Naive thymus-derived CD4-positive, alpha-beta T cell (primary cell): ENCODE measurements around the gene MEGF11. TPM values are rescaled to one million over a fixed set of nuclear protein-coding genes. Genes with fewer than 3 reads are reported as not detected.

Experiments used
- ATAC-seq: fragments of 150-1000 bp; cut with Tn5 transposase; 2 replicates; pipeline ENCODE4 v1.10.0; 2021; ENCODE audit warnings: mild to moderate bottlenecking, moderate library complexity
- CTCF ChIA-PET: fragments of 350-600 bp; sonication (Branson Sonifier 250); formaldehyde crosslinking; loops from one replicate; lab custom pipeline; 2021; ENCODE audit warnings: antibody characterized with exemption; lab: Charles Lee
- POLR2A ChIA-PET: fragments of 350-600 bp; sonication (Branson Sonifier 250); formaldehyde crosslinking; loops from one replicate; lab custom pipeline; 2021; ENCODE audit warnings: antibody characterized with exemption, inconsistent platforms; lab: Charles Lee
- DNase-seq, 9 donors: peaks; one replicate each; pipeline versions ENCODE4 v3.0.0 to v3.0.0-alpha.2; 2020 to 2022; ENCODE audit warnings: mixed read lengths in 1 of 9
- H3K27ac ChIP-seq: one replicate; pipeline ENCODE4 v1.7.0; 2013; ENCODE audit warnings: mild to moderate bottlenecking, low read depth, low read length, moderate library complexity
- H3K27me3 ChIP-seq, 2 donors: one replicate each; pipeline ENCODE4 v1.7.0; 2013; ENCODE audit warnings: low read length in 2 of 2, mild to moderate bottlenecking in 2 of 2, moderate library complexity in 2 of 2; ENCODE audit not compliant: control insufficient read depth in 2 of 2, insufficient read depth in 2 of 2
- H3K36me3 ChIP-seq, 3 experiments: 1 replicate in 2 of 3; 2 replicates in 1 of 3; pipeline ENCODE4 v1.7.0; 2013; ENCODE audit warnings: low read length in 3 of 3, mild to moderate bottlenecking in 3 of 3, moderate library complexity in 1 of 3; ENCODE audit not compliant: insufficient read depth in 3 of 3, control insufficient read depth in 2 of 3
- H3K4me1 ChIP-seq, 2 donors: one replicate each; pipeline ENCODE4 v1.7.0; 2013; ENCODE audit warnings: low read length in 2 of 2, mild to moderate bottlenecking in 2 of 2, moderate library complexity in 1 of 2; ENCODE audit not compliant: control insufficient read depth in 2 of 2, insufficient read depth in 2 of 2
- H3K4me3 ChIP-seq: 2 replicates; pipeline ENCODE4 v1.7.0; 2013; ENCODE audit warnings: mild to moderate bottlenecking, low read length
- H3K9me3 ChIP-seq, 3 experiments: 1 replicate in 2 of 3; 2 replicates in 1 of 3; pipeline ENCODE4 v1.7.0; 2013; ENCODE audit warnings: low read length in 3 of 3; ENCODE audit not compliant: control insufficient read depth in 2 of 3
- H3K27ac Mint-ChIP-seq, 9 donors: one replicate each; pipeline ENCODE4 v1.8.0; 2020 to 2022; ENCODE audit warnings: mixed read lengths in 9 of 9, mild to moderate bottlenecking in 8 of 9, moderate library complexity in 5 of 9, inconsistent platforms in 2 of 9
- H3K27me3 Mint-ChIP-seq, 5 donors: one replicate each; pipeline ENCODE4 v1.8.0; 2021 to 2022; ENCODE audit warnings: mixed read lengths in 5 of 5, mild to moderate bottlenecking in 1 of 5
- H3K36me3 Mint-ChIP-seq, 5 donors: one replicate each; pipeline ENCODE4 v1.8.0; 2020 to 2022; ENCODE audit warnings: mixed read lengths in 5 of 5, mild to moderate bottlenecking in 3 of 5, inconsistent platforms in 1 of 5
- H3K4me1 Mint-ChIP-seq, 7 donors: one replicate each; pipeline ENCODE4 v1.8.0; 2020 to 2022; ENCODE audit warnings: mixed read lengths in 7 of 7, mild to moderate bottlenecking in 3 of 7, inconsistent platforms in 1 of 7
- H3K4me3 Mint-ChIP-seq, 10 donors: one replicate each; pipeline ENCODE4 v1.8.0; 2020 to 2022; ENCODE audit warnings: mild to moderate bottlenecking in 10 of 10, mixed read lengths in 10 of 10, moderate library complexity in 6 of 10, inconsistent platforms in 2 of 10
- H3K9me3 Mint-ChIP-seq, 11 donors: one replicate each; pipeline ENCODE4 v1.8.0; 2020 to 2022; ENCODE audit warnings: mixed read lengths in 11 of 11, mild to moderate bottlenecking in 4 of 11, inconsistent platforms in 1 of 11, moderate library complexity in 1 of 11
- intact Hi-C, 2 donors: fragments of 100-400 bp; cut with micrococcal nuclease; formaldehyde crosslinking; loops; one replicate each; pipeline ENCODE4 v1.15.1; 2023
- polyA plus RNA-seq, 2 donors: library from polyadenylated mRNA; unstranded; fragments of 300-500 nt; fragmentation: Illumina TruSeq; gene quantifications; one replicate each; pipeline ENCODE4 v1.2.3, GENCODE V29; 2021
- total RNA-seq, 6 experiments: library from RNA in 5 of 6; stranded (reverse) in 5 of 6; gene quantifications; 1 replicate in 5 of 6; 2 replicates in 1 of 6; pipeline ENCODE4 v1.2.3 and lab custom pipeline; 2021 to 2026

The MEGF11 gene
- total and polyA plus RNA-seq, 7 experiments from 2014 or later: 0.45 TPM; not detected in 6

DNA sequence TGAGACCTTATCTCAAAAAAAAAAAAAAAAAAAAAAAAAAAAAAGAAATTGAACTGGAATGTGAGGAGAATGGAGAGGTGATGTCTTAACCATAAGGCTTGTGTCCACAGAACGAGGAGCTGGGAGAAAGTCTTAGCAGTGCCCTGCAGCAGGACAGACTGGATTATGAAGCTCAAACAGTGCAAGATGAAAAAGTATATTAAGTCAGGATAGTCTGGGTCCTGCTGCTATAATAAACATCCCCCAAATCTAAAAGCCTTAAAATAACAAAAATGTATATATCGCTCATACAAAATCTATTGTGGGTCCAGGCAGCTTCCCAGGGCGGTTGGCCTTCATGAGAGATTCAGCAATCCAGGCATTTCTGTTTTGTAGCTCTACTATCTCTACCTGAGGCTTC lies 208.7 kb downstream of the MEGF11 start:
- H3K36me3 Mint-ChIP-seq: no peaks in the 10 kb centered on the region
- H3K9me3 ChIP-seq: no peaks in the 10 kb centered on the region
- no peaks in the 10 kb centered on the region for H3K27me3 ChIP-seq
- intact Hi-C loops: no loop called here
- H3K36me3 ChIP-seq: no peaks in the 10 kb centered on the region
- CTCF ChIA-PET: no interaction called here
- peaks cover 0 to 3% (median 0%) of the 10 kb centered on the region in 11 donors for H3K9me3 Mint-ChIP-seq
- H3K4me1 Mint-ChIP-seq: no peaks in the 10 kb centered on the region
- DNase-seq (no peak), ATAC-seq (no peak)
- no peak overlapping the region for H3K4me3 Mint-ChIP-seq
- no peak overlapping the region for H3K27ac ChIP-seq
- H3K27me3 Mint-ChIP-seq: peaks cover 6 to 19% (median 8%) of the 10 kb centered on the region in 5 donors
- H3K27ac Mint-ChIP-seq: no peak overlapping the region
- POLR2A ChIA-PET: no interaction called here
- no peaks in the 10 kb centered on the region for H3K4me1 ChIP-seq
- H3K4me3 ChIP-seq: no peak overlapping the region

GRCh38 chr15:66043264-66043663 lies 210.3 kb downstream of the MEGF11 start:
- Histone ChIP-seq H3K4me3 (no peak overlapping the region), H3K36me3 (no peaks in the 10 kb centered on the region), H3K27me3 (no peaks in the 10 kb centered on the region), H3K4me1 (no peaks in the 10 kb centered on the region), H3K27ac (no peak overlapping the region), H3K9me3 (no peaks in the 10 kb centered on the region)
- Mint-ChIP-seq H3K4me3 (no peak overlapping the region), H3K4me1 (no peaks in the 10 kb centered on the region), H3K36me3 (no peaks in the 10 kb centered on the region), H3K27me3 (peaks cover 12 to 31% (median 17%) of the 10 kb centered on the region in 5 donors), H3K27ac (no peak overlapping the region), H3K9me3 (peaks cover 0 to 3% (median 0%) of the 10 kb centered on the region in 11 donors)
- CTCF ChIA-PET: no interaction called here
- ATAC-seq (no peak), DNase-seq (no peak)
- POLR2A ChIA-PET: no interaction called here
- intact Hi-C loops: no loop called here

DNA sequence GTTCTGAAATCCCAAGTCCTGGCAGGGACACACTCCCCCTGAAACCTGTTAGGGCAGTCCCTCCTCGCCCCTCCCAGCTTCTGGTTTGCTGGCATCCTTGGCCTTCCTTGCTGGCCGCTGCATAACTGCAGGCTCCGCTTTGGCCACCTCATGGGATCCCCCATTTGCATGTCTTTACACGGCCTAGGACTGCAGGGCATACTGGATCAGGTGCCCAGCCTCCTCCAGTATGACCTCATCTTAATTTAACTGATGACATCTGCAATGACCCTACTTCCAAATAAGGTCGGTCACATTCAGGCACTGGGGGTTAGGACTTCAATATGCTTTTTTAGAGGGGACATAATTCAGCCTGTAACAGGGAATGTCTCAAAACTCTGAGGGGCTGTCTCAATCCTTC lies 210.9 kb downstream of the MEGF11 start:
- DNase-seq (no peak), ATAC-seq (no peak)
- Mint-ChIP-seq H3K9me3 (peaks cover 0 to 3% (median 0%) of the 10 kb centered on the region in 11 donors), H3K4me1 (no peaks in the 10 kb centered on the region), H3K36me3 (no peaks in the 10 kb centered on the region), H3K27me3 (peaks cover 18 to 38% (median 22%) of the 10 kb centered on the region in 5 donors), H3K27ac (no peak overlapping the region), H3K4me3 (no peak overlapping the region)
- H3K9me3 ChIP-seq: no peaks in the 10 kb centered on the region
- H3K27me3 ChIP-seq: peaks cover 0 to 2% of the 10 kb centered on the region in 2 donors
- CTCF ChIA-PET: no interaction called here
- no peaks in the 10 kb centered on the region for H3K4me1 ChIP-seq
- H3K27ac ChIP-seq: no peak overlapping the region
- POLR2A ChIA-PET: no interaction called here
- intact Hi-C loops: no loop called here
- H3K4me3 ChIP-seq: no peak overlapping the region
- H3K36me3 ChIP-seq: no peaks in the 10 kb centered on the region

GRCh38 chr15:66041276-66041675 lies 212.3 kb downstream of the MEGF11 start:
- ChIA-PET CTCF (no interaction called here), POLR2A (no interaction called here)
- no peaks in the 10 kb centered on the region for H3K9me3 ChIP-seq
- no peaks in the 10 kb centered on the region for H3K4me1 Mint-ChIP-seq
- intact Hi-C loops: no loop called here
- H3K4me3 Mint-ChIP-seq: no peak overlapping the region
- H3K4me1 ChIP-seq: no peaks in the 10 kb centered on the region
- H3K27me3 ChIP-seq: peaks cover 0 to 6% of the 10 kb centered on the region in 2 donors
- H3K4me3 ChIP-seq: no peak overlapping the region
- H3K27ac ChIP-seq: no peak overlapping the region
- peaks cover 0 to 3% (median 0%) of the 10 kb centered on the region in 11 donors for H3K9me3 Mint-ChIP-seq
- H3K36me3 ChIP-seq: no peaks in the 10 kb centered on the region
- peaks cover 28 to 49% (median 34%) of the 10 kb centered on the region in 5 donors for H3K27me3 Mint-ChIP-seq
- DNase-seq (no peak), ATAC-seq (no peak)
- H3K36me3 Mint-ChIP-seq: no peaks in the 10 kb centered on the region
- no peak overlapping the region for H3K27ac Mint-ChIP-seq

- Histone ChIP-seq H3K27ac (no peak overlapping the region), H3K36me3 (no peaks in the 10 kb centered on the region), H3K4me1 (no peaks in the 10 kb centered on the region), H3K9me3 (no peaks in the 10 kb centered on the region), H3K4me3 (no peak overlapping the region), H3K27me3 (peaks cover 0 to 6% of the 10 kb centered on the region in 2 donors)
- no peaks in the 10 kb centered on the region for H3K4me1 Mint-ChIP-seq
- peaks cover 0 to 5% (median 0%) of the 10 kb centered on the region in 11 donors for H3K9me3 Mint-ChIP-seq
- CTCF ChIA-PET: no interaction called here
- H3K36me3 Mint-ChIP-seq: peaks cover 0 to 2% (median 0%) of the 10 kb centered on the region in 5 donors
- no peak overlapping the region for H3K4me3 Mint-ChIP-seq
- intact Hi-C loops: no loop called here
- H3K27ac Mint-ChIP-seq: no peak overlapping the region
- ATAC-seq: no peak
- H3K27me3 Mint-ChIP-seq: peaks cover 33 to 53% (median 37%) of the 10 kb centered on the region in 5 donors
- DNase-seq: no peak
- POLR2A ChIA-PET: no interaction called here
Observed at GRCh38 chr15:66040211-66040892, 213.2 kb downstream of the MEGF11 start.

GRCh38 chr15:66039117-66039871 lies 214.3 kb downstream of the MEGF11 start:
- Histone ChIP-seq H3K27ac (no peak overlapping the region), H3K9me3 (no peaks in the 10 kb centered on the region), H3K36me3 (no peaks in the 10 kb centered on the region), H3K27me3 (peaks cover 0 to 6% of the 10 kb centered on the region in 2 donors), H3K4me3 (no peak overlapping the region), H3K4me1 (no peaks in the 10 kb centered on the region)
- Mint-ChIP-seq H3K27ac (no peak overlapping the region), H3K4me1 (no peaks in the 10 kb centered on the region), H3K4me3 (no peak overlapping the region), H3K27me3 (peaks cover 33 to 59% (median 37%) of the 10 kb centered on the region in 5 donors), H3K36me3 (peaks cover 0 to 4% (median 0%) of the 10 kb centered on the region in 5 donors), H3K9me3 (peaks cover 0 to 10% (median 0%) of the 10 kb centered on the region in 11 donors)
- DNase-seq: no peak
- no peak for ATAC-seq
- CTCF ChIA-PET: no interaction called here
- intact Hi-C loops: no loop called here
- POLR2A ChIA-PET: no interaction called here
